ENCODE measurements around the gene ABTB1.

DNA sequence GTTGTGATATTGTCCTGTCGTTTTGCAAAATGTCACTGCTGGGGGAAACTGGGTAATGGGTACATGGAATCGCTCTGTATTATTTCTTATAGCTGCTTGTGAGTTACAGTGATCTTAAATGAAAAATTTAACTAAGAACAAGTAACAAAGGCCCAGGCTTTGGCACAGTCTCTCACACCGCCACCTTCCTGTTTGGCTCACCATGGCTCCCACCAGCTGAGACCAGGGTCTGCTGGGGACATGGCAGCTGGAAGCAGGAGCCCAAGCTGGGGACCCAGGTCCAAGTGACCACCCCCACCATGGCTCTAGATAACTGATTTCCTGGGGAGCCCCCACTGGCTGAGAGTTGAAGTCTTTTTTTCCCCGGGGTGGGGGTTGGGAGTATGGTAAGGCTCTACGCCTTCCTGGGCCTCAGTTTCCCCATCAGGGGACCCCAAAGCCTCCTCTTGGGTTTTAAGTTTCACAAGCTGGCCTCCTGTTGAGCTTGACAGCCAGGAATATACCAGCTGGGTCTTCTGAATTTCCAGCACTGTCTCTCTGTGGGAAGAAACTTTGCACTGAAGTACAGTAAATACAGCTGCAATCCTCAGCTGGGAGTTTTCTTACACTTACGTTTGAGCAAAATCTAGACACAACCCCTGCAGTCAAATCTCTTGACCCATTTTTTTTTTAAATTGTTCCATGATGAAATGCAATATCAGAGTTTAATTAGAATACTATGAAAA lies 26.1 kb downstream of the ABTB1 start:
- TF ChIP-seq POLR2A (IDR thresholded peaks at IDR 0.05) = no peak
- TF ChIP-seq POLR2AphosphoS5 (IDR thresholded peaks at IDR 0.05) = no peak

Data from stomach (tissue), 4 donors.